ENCODE results near the gene KIF12.

Gene KIF12

DNA sequence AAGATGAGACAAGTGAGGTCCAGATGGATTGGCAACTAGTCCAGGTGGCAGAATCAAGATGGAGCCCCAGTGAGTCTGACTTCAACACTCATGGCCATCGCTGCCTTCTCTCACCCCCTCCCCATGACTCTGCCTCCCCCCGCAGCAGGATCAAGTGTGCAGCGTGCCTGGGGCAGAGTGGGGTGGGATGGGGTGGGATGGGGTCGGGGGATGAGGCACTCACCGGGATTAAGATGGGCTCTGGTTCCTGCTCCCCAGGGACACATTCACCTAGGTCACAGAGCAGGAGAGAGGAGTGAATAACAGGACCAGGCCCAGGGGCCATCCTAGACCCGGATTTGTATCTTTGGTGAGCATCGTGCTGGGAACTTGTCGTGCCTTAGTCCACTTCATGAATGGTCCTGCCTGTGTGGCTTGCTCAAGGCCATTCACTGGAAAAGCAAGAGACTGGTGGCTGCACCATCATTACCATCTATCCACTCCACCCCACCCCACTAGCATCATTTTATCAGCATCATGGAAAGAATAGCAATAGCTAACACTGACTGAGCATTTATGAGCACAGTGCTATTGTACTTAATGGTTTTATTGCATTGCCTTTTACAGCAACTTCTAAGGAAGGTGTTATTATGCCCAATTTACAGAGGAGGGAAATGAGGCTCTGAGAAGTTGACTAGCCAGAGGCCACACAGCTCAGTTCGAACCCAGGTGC is 29.5 kb downstream of the KIF12 start:
- DNase-seq (ENCODE audit: low spot score), result no peak

DNA sequence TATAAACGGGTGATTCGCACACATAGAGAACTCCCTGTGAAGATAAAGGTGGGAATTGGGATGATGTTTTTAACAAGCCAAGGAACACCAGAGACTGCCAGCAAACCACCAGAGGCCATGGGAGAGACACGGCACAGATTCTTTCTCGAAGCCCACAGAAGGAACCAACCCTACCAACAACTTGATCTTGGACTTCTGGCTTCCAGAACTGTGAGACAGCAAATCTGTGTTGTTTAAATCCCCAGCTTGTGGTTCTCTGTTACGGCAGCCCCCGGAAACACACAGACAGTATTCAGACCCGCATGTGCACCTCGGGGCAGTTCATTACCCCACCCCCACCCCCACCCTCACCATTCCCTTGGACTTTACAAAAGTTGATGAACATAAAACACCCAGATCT is 33.8 kb downstream of the KIF12 start:
- DNase-seq (ENCODE audit: low spot score), result no peak

DNA sequence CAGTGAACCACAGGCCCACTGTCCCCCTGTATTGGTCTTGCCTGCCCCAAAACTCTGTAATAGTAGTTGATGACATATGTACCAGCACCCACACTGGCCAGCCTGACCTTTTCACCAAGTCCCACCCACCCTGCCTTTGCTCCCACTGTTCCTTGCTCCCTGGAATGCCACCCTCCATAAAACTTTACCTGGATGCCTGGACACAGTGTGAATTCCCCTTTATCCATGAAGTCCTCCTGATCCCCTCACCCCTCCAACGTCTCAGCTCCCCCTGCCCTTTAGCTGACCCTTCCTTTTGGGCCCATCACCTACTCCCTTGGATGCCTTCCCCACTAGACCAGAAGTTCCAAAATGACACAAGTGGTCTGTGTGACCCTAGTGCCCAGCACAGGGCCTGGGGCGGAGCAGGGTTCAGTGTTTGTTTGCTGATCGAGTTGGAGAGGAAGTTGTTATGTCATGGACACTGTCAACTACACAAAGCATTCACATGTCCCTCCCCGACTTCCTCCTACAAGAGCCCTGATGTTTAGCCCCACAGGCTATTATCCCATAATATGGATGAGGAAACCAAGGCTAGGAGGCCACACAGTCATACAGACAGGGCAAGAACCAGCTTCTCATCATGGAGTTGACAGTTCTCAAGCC is 37.1 kb downstream of the KIF12 start:
- DNase-seq (ENCODE audit: low spot score), result no peak

DNA sequence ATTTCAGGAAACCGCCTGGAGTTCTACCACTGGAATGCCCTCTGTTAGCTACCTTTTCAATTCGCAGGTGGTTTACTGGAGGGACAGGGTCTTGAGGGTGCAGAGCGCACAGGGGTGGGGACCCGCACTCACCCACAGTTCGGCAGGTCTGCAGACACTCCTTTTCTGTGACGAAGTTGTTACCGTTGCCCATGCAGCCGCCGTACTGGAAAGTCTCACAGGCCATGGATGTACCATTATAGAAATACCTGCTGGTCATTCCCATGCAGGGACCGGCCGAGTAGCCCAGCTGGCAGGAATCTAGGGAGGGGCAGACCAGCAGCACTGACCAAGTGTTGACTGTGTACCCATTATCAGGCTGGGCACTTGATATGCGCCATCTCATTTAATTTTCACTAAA is 37.8 kb downstream of the KIF12 start:
- DNase-seq (ENCODE audit: low spot score), result no peak

DNA sequence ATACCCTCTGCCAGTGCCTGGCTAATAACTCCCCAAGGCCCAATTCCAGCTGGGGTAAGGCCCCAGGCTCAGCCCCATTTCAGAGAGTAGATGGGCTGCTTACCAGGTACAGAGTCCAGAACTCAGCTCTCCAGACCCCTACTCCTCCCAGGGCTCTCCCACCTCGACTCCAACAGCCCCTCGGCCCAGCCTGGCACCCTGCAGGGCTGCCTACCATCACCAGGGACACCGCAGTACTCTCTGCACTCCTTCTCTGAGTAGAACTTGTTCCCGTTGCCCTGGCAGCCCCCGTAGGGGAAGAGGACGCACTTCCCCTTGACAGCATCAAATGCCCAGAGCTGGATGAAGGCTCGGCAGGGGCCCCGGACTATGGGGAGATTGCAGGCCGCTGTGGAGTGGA is 38.4 kb downstream of the KIF12 start:
- DNase-seq (ENCODE audit: low spot score), result no peak

DNA sequence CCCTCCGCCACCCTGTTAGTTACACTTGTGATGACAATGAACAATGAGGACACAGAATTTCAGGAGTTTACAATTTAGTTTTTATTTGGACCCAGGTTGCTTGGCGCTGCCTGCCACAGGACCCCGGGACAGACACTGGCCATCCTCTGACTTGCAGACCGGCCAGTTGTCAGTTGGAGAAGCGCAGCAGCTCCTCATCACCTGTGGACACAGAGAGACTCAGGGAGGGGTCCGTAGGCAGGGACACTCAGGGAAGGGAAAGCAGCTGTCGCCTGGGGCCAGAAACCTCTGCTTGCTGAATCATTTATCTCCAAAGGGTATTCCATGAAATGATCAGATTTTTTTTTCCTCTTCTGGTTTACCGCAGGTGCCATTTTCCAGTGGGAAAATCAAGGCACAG is 39.0 kb downstream of the KIF12 start:
- DNase-seq (ENCODE audit: low spot score), result no peak

DNA sequence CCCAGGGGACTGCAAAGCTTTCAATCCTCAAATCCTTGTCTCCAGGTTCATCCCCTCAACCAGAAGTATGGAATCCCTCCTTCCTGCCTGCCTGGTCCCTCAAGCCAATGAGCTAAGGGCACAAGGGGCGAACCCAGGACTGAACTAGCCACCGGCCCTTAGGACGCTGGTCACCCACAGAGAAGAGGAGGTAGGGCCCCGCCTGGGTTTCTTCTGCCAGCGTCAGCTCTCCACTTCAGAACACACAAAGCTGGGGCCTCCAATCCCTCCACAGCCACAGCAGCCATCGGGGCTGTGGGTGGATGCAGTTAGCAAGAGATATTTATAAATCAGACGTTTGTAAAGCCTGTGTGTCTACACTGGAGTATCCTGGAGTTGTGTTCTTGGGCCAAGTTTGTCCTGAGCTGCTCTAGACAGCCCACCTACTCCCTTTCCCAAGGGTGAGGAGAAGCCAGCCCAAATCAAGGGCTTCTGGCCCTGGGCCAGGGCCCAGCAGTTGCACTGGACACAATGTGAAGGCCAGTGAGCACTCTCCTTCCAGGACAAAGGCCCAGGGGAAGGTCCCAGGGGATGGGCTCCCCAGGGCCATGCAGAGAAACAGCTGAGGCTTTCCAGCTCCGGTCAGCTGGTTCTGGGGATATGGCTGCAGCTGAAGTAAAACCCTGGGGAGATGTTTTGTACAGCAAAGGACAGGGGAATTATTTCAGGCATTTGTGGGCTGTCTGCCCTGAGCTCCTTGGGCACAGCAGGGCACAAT is 39.9 kb downstream of the KIF12 start:
- DNase-seq (ENCODE audit: low spot score), result no peak

DNA sequence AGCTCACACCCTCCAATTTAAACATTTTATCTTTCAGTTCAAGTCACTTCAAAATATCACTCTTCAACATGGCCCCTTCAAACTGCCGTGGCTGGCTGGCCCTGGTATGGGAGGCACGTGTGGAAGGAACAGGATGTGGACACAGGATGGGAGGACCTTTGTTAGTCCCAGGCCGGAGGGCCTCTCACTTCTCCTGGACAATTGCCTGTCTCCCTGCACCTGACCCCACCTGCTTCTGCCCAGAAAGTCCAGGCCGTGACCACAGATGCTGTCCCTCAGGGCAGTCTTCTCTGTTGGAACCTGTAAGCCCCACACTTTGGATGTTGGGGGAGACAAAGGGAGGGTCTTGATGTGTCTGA is 40.4 kb downstream of the KIF12 start:
- DNase-seq (ENCODE audit: low spot score), result no peak

DNA sequence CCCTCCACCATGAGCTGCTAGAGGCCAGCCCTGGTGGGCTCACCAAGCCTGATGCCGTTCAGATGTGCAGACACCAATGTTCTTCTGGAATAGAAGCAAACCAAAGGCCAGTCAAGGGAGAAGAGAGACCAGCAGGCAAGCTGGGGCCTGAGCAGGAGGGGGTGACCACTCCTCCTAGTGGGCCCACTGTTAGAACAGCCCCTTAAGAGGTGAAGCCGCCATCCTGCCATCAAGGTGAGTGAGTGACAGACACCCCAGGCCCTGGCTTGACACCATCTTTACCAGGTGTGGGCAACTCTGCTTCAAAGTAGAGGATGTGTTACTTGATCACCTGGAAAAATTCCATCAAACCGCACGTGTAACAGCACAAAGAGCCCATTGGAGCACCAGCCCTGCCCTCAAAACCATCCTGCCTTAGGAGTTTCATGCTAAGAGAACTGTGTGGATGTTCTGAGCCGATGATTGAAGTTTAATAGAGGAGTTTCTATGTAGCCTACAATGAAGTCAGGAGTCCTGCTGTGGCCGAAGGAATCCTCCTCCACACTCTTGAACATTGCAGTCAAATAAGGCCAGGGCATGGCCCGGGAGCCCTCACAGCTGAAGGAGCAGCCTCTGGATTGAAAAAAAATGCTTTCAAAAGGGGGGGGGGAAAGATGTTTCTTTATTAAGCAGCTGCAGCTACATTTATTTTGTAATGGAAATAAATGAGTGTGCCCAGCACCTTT is 41.8 kb downstream of the KIF12 start:
- no peak for DNase-seq (ENCODE audit: low spot score)

DNA sequence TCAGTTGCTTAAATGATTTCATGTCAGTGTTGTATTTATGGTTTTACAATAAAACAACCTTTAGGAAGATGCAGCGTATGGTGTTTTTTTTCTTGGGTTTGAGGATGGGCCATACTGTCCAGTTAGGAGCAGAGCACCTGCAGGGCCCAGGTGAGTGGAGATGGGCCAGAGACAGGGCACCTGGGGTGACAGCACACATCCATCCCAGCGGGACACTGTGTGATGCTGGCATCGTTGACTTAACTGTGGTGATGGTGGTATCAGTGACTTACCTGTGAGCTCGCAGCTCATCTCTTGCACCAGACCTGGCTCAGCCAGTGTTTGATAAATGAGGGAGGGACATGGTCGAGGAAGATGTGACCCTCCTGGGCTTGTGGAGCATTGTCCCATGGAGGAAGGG is 42.6 kb downstream of the KIF12 start:
- DNase-seq (ENCODE audit: low spot score), result no peak

DNA sequence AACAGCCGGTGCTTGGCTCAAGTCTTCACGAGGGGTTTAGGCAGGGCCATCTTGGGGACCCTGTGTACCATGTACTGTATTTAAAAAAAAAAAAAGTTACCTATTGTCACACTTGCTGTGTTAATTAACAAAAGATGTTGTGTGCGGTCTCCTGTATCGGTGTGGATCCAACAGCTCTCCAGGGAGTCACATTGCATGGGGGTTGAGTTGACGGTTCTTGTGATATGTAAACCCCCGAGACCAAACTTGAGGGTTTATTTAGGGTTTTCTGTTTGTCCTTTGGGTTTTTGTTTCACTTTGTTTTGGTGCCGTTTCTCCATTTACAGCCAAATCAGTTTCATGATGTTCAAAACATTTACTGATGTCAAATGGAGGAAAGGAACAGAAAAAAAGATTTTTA is 43.2 kb downstream of the KIF12 start:
- DNase-seq (ENCODE audit: low spot score), result no peak

DNA sequence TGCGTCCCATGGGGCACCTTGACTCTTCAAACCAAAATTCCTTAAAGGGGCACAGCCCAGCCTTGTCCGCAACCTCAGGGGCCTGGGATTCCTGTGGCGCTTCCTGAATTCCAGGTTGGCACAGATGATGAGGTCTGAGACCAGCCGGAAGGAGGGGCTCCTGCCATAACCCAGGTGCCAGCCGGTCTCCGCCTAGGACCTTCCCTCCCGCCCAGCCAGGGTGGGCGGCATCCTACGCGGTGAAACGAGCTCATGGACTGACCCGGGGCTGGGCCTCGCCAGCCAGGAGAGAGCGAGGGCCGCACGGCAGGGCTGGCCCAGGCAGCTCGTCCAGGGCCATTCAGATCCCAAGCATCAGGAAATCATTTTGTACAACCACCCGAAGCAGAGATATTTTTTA is 44.0 kb downstream of the KIF12 start:
- DNase-seq (ENCODE audit: low spot score), result no peak

DNA sequence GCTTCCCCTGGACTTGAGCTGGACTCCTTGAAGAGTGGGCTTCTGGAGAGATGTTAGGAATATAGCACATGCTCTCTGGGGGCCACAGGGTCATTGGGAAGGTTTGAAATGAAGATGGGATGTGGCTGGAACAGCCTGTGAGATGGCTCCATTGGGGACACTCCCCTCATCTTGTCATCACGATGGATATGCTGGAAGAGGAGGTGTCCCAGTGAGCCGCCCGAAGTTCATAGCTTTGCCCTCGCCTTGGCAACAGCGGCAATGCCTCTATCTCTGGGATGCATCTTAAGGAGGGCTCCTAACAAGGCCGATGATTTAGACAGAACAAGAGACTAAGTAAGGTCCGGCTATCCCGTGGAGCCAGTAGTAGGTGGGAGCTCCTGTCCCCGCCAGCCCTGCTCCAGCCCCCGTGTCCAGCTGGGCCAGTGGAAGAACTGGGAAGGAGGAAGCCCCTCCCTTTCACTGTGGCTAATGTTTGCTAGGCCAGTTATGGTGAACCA is 44.9 kb downstream of the KIF12 start:
- DNase-seq (ENCODE audit: low spot score), result no peak

DNA sequence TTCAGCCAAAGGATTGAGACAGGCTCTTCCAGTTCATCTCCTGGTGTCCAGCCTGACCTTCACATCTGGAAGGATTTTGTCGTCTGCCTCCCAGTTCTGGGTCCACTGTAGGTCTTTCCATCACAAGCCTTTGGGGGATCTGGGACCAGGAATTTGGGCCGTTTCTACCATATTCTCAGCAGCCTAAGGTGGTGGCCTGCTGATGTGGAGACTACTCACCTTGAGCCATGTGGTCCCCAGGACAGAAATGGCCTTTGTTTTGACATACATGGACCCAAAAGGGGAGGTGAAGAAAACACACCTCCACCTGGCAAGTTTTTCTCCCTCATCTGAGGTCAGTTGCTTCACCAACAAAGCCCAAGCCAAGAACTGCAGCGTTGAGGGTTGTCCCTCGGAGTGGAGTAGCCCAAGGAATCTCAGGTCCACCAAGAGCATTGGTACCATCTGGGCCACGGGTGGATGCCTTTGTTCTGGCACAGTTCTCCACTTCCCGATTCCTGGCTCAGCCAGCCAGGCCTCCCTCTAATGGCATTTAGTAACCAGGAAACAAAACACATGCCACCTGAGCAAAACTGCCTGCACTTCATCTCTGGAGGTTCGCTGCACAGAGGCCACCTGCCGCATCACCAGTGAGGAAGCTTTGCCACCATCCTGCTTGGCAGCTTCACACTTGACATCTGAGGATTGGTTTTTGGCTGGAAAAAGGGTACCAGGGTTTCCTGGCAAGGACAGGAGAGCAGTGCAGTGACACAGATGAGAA is 45.7 kb downstream of the KIF12 start:
- DNase-seq (ENCODE audit: low spot score), result no peak

DNA sequence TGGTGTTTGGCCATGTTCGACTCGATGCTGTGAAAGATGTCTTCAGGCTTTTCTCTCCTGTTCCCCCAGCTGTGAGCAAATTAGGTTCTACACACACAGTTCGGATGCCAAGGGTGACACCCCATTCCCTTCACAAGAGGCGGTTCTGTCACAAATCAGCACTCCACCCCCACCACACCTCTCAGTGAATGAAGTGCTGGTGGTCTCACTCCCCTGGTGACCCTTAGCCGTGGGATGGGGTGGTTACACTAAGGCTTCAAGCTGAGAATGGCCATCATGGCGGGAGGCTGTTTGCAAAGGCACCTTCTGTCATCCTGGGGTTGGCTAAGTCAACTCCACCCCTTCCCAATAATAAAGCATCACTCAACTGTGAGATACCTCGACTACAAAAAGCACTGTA is 47.4 kb downstream of the KIF12 start:
- no peak for DNase-seq (ENCODE audit: low spot score)

DNA sequence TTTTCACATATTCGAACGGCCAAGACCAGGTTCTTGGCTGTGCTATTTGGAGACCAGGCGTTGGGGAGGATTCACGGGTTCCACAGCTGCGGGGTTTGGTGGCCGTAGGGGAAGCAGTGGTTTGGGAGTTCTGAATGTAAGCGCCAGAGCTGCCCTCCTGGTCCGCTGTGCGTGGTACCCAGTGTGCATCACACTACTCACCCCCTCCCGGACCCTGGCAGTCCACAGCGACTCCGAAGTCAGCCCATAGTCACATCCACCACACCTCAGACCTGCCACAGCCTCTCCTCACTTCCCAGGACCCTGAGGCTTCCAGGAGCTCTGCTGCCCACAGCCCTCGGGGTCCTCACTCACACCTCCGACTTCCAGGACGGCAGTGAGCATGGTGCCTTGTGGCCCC is 47.8 kb downstream of the KIF12 start:
- no peak for DNase-seq (ENCODE audit: low spot score)

DNA sequence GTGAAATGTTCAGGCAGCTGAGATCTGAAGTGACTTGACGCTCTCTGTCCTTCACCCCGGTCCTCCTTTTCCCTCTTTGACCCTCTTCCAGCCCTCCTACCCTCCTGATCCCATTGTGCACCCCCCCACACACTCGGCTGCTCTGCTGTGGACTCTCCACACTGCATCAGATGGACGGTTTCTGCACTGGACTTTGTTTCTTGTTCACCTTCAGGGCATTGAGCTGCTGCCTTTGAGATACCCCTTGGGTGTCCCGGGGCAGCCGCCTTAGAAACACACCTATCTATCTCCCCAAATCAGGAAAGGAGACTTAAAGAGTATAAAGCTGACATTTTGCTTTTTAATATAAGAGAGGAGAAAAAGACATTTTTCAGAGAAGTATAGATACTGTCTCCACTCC is 48.4 kb downstream of the KIF12 start:
- DNase-seq (ENCODE audit: low spot score), result no peak

DNA sequence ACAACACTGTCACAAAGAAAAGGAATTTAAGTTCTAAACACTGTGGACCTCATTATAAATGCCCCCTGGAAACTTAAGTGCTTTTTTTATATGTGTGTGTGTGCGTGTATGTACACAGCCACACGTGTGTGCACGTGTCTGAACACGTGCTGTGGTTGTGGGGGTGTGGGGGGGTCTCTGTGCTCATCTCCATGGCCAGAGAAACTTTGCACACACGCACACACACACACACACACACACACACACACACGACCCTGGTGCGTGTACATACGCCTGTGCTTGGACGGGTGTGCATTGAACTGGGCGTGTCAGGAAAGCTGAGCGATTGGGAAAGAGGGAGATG is 48.9 kb downstream of the KIF12 start:
- DNase-seq (ENCODE audit: low spot score), result no peak

DNA sequence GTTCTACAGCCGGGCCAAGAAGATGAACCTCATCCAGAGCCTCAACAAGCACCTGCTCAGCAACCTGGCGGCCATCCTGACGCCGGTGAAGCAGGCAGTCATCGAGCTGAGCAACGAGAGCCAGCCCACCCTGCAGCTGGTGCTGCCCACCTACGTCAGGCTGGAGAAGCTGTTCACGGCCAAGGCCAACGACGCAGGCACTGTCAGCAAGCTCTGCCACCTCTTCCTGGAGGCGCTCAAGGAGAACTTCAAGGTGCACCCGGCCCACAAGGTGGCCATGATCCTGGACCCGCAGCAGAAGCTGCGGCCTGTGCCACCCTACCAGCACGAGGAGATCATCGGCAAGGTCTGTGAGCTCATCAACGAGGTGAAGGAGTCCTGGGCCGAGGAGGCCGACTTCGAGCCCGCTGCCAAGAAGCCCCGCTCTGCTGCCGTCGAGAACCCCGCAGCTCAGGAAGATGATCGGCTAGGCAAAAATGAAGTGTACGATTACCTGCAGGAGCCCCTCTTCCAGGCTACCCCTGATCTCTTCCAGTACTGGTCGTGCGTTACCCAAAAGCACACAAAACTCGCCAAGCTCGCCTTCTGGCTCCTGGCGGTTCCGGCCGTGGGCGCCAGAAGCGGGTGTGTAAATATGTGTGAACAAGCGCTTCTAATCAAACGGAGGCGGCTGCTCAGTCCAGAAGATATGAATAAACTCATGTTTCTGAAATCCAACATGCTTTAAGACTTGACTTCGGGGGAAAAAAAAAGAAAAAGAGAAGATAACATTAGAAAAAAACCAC is 49.5 kb downstream of the KIF12 start:
- no peak for DNase-seq (ENCODE audit: low spot score)

DNA sequence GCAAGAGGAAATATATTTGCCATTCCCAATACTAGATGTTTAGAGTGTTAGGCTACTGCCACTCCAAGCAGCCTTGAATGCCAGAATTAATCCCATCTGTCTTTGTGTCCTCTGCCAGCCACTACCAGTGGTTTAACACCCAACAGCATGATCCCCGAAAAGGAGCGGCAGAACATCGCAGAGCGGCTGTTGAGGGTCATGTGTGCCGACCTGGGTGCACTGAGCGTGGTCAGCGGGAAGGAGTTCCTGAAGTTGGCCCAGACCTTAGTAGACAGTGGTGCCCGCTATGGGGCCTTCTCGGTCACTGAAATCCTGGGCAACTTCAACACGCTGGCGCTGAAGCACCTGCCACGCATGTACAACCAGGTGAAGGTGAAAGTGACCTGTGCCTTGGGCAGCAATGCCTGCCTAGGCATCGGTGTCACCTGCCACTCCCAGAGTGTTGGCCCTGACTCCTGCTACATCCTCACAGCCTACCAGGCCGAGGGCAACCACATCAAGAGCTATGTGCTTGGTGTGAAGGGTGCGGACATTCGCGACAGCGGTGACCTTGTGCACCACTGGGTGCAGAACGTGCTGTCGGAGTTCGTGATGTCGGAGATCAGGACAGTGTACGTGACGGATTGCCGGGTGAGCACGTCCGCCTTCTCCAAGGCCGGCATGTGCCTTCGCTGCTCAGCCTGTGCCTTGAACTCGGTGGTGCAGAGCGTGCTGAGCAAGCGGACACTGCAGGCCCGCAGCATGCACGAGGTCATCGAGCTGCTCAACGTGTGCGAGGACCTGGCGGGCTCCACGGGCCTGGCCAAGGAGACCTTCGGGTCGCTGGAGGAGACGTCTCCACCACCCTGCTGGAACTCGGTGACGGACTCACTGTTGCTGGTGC is 50.3 kb downstream of the KIF12 start:
- DNase-seq (ENCODE audit: low spot score), result no peak

Data from SK-N-DZ (cell line).